PFSK-1 (cell line): ENCODE data around the gene TRMT1.

Experiments used
- FOXP2 ChIP-seq: optimal IDR thresholded peaks from 2 replicates; pipeline ENCODE3; 2011; ENCODE audit warnings: borderline replicate concordance, control low read depth, inconsistent platforms; ENCODE audit not compliant: insufficient read depth; ENCODE audit errors: extremely low read length, extremely low read depth
- POLR2AphosphoS5 ChIP-seq: IDR thresholded peaks from 2 replicates; pipeline ENCODE4 v1.6.1; 2012; ENCODE audit warnings: low read depth, mild to moderate bottlenecking, control low read depth, low read length, moderate library complexity
- REST ChIP-seq, 2 experiments: IDR thresholded peaks; 2 replicates each; pipeline versions ENCODE4 v1.6.1 to v1.8.0; 2011 to 2012; ENCODE audit warnings: low read depth in 2 of 2, low read length in 2 of 2, control low read depth in 1 of 2, inconsistent platforms in 1 of 2, mild to moderate bottlenecking in 1 of 2, moderate library complexity in 1 of 2; ENCODE audit not compliant: insufficient read depth in 1 of 2
- SIN3A ChIP-seq: IDR thresholded peaks from 2 replicates; pipeline ENCODE4 v1.6.1; 2012; ENCODE audit warnings: mild to moderate bottlenecking, low read length, moderate library complexity, borderline replicate concordance; ENCODE audit not compliant: insufficient read depth
- TAF1 ChIP-seq: IDR thresholded peaks from 2 replicates; pipeline ENCODE4 v1.6.1; 2012; ENCODE audit warnings: low read length, control low read depth, borderline replicate concordance; ENCODE audit not compliant: insufficient read depth

- TF ChIP-seq SIN3A, result no peak
- TF ChIP-seq POLR2AphosphoS5, result no peak
- TF ChIP-seq TAF1, result no peak
- no peak for TF ChIP-seq REST (IDR thresholded peaks at IDR 0.05; ENCODE audit: insufficient read depth in 1 of 2, low read depth in 2 of 2, low read length in 2 of 2)
- TF ChIP-seq FOXP2, result no peak
These were observed 16.1 kb upstream of the TRMT1 start for GRCh38 chr19:13132471-13133180.
